Endothelial cell of hepatic sinusoid (primary cell): Measurements from ENCODE around the gene ODF4.
"Not testable (repeated sequence)": the region's sequence is repeated elsewhere in the genome, so short reads cannot be mapped to it uniquely, and the experiment has no call there.

ENCODE experiments used
- in situ Hi-C: cut with HindIII; loops from 2 replicates; pipeline ENCODE4 v1.10.0; 2017; ENCODE audit warnings: low sequenced_read_pairs

The ODF4 gene

DNA sequence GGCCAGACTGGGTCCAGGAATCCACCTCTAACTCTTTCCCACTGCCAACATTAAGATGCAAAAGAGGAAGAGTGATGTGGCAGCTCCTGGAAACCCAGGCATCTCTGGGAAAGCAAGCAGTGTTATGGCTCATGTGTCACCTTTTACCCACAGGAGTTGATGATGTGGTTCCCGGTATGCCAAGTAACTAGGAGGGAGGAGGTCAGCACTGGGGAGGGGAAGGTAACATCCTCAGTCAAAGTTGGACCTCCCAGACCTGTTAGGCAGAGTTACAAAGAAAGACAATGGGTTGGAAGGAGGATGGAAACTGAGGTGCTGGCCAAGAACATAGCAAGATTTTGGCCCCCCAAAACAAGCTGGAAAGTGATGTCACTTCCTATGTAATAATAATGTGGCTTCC lies 25.5 kb downstream of the ODF4 start:
- in situ Hi-C loops, result no loop called here

DNA sequence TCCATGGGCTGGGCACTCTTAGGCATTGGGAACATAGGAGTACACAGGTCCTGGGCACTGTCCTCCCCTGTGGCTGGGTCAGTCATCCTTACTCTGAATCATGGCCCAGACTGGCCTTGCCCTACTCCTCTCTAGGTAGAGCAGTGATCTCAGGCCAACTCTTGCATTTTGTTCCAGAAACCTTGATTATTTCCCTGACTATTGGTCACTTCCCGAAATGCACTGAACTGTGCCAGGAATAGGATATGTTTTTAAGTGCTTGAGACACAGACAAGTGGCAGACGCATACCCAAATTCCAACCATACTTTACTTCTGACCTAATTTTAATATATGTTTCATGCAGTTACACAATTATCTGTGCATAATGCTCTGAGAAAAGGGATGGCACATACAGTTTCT lies 26.6 kb downstream of the ODF4 start:
- in situ Hi-C loops, result no loop called here

DNA sequence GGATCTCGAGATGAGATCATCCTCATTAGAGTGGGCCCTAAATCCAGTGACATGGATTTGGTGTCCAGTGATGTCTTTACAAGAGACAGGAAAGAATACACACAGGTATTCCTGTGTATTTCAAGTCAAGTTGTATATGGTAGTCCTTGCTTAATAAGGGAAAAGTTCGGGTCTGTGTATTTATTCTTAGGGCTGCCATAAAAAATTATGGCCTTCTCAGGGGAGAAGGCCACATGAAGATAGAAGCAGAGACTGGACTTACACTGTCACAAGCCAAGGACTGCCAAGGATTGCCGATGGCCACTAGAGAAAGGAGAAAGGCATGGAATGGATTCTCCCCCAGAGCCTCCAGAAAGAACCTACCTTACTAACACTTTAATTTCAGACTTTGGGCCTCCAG lies 28.6 kb downstream of the ODF4 start:
- in situ Hi-C loops, result no loop called here

DNA sequence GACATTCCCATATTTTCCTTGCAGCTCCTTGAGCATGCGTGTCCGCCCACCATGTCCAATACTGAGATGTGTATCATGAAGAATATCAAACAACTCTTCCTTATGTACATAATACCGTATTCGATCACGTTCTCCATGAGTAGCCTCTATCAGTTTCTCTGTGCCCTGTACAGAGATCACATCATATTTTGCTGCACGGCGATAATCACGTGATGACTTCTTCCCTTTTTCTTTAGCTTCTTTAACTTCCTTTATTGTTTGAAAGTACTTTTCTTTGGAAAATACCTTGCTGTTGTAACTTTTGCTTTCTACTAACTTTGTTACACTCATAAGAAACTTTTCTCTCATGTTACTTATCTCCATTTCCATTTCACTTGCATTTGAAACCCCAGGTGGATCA lies 30.3 kb downstream of the ODF4 start:
- in situ Hi-C loops, result no loop called here

DNA sequence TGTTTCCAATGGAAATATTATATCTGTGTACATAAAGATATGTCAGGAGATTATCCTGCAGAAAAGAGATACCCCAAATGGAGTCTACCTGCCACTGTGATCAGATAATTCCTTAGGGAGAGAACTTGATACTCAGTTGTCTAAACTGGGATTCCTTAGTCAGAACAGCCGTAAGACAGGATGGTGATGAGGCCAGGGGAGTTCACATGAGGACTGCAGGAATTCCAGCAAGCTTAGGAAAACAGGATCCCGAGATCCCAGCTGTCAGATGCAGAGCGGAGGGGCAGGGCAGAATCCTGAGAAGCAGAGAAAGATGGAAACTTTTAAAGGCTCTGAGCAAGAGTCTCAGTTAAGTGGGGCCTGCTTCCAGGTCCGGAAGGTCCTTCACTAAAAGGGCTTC lies 32.1 kb downstream of the ODF4 start:
- in situ Hi-C loops, result no loop called here

DNA sequence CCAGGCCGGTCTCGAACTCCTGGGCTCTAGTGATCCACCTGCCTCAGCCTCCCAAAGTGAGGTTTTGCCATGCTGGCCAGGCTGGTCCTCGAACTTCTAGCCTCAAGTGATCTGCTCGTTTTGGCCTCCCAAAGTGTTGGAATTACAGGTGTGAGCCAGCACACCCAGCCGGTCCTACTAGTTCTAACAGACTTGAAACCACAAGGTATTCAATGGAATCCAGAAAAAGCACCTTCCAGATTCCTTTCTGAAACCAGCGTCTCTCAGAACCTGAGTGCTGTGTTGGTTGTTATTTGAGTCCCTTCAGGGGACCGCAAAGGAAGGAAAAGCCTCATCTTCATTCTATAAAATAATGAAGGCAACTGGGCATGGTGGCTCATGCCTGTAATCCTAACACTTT lies 32.8 kb downstream of the ODF4 start:
- in situ Hi-C loops, result no loop called here

DNA sequence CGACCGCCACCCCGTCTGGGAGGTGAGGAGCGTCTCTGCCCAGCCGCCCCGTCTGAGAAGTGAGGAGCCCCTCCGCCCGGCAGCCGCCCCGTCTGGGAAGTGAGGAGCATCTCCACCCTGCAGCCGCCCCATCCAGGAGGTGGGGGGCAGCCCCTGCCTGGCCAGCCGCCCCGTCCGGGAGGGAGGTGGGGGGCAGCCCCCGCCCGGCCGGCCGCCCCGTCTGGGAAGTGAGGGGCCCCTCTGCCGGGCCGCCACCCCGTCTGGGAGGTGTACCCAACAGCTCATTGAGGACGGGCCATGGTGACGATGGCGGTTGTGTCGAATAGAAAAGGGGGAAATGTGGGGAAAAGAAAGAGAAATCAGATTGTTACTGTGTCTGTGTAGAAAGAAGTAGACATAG lies 34.2 kb downstream of the ODF4 start:
- in situ Hi-C loops, result not testable (repeated sequence)

DNA sequence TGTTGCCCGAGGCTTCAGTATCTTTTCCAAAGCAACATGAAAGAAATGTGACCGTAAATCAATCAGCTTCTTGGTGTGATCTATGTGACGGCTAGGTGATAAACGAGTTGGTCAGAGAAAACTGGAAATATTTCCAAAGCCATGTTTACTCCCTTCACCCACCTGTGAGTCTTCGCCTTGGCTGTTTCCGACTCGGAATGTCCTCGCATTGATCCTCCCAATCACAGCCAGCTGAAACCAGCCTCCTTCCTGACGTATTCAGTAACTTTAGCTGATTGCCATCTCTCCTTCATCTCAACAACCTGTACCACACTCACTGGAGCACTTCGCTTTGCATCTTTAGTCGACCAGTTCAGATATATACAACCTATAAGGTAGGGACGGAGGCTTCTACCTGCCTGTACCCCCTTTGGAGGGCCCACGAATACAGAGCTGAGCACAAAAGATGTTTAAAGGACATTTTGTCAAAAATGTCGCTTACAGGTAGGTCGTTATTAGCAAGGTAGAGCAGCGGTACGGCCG lies 36.2 kb downstream of the ODF4 start:
- in situ Hi-C loops, result loop anchor here (5.0 kb wide), 1 partner anchor 73 kb away; no protein-coding TSS in a partner anchor

DNA sequence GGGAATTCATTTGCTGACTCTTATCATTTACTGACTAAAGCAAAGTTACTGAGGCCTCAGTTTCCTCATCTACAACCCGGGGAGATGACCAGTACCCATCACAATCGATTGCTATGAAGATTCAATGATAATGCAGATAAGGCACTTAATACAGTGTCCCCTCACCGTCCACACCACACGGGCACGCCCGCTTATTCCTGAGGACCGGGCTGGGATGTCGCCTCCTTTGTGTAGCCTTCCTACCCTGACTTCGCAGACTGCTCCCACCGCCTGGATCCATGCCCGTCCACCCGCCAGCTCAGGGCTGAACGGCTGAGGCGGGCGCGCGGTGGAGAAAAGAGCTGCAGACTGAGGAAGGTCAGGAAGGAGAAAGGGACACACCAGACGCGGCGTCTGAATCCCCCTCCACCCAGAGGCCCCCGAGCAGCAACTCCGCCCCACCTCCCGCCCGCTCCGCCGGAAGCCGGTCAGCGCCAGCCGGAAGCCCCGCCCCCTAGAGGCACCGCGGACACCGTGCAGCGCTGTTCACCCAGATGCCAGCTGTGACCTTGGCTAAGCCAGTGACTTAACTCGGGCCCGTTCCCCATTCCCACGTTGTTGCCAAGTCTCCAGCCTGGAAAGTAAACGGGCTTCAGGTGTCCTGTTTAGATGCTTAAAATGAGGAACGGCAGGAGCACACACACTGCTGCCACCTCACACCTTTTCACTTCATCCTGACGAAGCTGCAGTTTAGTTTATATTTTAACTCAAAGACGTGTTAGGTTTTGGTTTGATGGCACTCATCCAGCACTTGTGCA lies 36.8 kb downstream of the ODF4 start, which contains the start of gene KRABD2:
Gene KRABD2, minus strand, starts transcription at position 434 of the 797 bp plus-strand sequence.
- in situ Hi-C loops, result loop anchor here (5.0 kb wide), 1 partner anchor 74 kb away; no protein-coding TSS in a partner anchor

DNA sequence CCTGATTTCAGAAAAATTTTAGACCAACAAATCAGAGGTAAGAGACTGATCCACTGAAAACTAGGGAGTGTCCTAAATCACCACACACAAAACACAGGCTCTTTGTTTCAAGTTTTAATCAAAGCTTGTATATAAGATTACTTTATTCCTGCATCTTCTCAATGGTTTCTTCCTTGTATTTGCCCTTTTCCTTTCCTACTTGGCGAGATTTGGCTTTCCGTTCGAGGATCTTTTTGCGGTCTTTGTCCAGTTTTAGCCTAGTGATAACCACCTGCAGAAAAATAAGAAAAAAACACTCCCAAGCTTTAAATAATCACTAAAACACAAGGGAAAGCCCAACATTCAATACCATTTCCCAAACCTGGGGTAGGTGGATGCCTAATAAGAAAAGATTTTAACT lies 37.8 kb downstream of the ODF4 start:
- in situ Hi-C loops, result loop anchor here (5.0 kb wide), 1 partner anchor 75 kb away; no protein-coding TSS in a partner anchor

DNA sequence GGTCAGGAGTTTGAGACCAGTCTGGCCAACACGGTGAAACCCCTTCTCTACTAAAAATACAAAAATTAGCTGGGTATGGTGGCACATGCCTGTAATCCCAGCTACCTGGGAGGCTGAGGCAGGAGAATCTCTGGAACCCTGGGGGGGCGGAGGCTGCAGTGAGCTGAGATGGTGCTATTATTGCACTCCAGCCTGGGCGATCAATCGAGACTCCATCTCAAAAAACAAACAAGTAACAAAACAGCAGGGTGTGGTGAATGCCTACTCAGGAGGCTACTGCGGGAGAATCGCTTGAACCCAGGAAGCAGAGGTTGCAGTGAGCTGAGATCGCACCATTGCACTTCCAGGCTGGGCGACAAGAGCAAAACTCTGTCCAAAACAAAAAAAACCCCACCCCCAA lies 38.5 kb downstream of the ODF4 start:
- in situ Hi-C loops, result loop anchor here (5.0 kb wide), 1 partner anchor 76 kb away; no protein-coding TSS in a partner anchor

DNA sequence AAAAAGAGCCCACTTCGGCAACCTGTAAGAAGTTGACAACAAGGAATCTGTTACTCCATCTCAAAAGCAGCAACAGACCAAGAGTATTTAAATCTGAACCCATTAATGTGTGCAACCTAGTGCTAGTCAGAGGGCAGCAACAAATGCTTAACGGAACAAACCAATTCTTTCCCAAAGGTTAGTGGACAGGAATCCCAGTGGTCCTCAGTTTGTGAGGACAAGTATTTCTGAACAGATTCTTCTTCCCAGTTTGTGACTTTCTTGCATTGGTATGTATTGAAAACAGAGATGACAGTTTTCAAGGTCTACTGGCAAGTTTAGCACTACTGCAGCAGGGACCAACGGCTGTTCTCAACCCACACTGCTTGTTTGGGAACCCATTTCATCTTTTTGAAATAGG lies 40.4 kb downstream of the ODF4 start:
- in situ Hi-C loops, result no loop called here

DNA sequence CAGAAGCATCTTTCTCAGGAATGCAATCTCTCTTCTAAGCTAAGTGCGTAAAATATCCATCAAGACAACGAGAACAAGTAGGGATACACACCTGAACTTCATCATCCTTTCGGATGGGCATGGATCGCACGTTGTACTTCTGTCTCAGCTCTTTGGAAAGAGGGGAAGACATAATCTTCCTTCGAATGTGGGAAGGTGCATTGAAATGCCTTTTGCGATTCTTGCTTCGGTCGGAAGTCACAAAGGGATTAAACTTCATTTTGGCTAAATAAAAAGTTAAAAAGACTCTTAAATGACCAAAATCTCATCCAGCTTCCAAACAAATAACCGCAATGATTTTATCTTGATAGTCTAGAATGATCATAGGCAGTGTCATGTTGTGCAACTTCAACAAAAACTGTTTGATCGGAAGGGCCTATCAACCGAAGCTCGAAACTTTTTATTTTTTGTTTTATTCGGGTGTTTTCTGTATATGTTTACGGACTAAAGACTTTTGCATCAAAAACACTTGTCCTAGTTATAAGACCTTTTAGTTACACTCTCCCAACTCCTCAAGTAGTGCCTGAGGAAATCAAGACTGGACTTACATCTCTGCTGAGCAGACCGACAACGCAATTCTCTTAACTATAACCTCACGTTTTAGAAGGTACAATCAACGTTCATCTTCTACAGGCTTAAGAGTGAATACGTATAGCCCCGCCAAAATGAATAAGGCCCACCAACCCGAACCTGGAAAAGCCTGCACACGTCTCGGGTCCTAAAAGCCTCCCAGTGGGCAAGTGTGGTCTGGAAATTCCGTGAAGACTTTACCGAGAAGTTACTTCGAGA lies 42.6 kb downstream of the ODF4 start:
- in situ Hi-C loops, result no loop called here

DNA sequence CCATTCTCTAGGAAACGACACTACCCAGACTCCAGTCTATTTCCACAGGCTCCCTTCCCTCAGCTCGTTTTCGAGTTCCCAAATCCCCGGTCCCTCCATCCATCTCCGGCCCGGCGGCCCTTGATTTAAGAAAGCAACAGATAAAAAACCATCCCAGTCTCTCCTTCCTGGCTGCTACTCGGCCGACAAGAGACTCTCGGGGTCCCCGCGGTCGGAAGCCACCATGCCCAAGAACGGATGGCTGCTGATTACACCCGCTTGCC lies 43.2 kb downstream of the ODF4 start:
- in situ Hi-C loops, result no loop called here

DNA sequence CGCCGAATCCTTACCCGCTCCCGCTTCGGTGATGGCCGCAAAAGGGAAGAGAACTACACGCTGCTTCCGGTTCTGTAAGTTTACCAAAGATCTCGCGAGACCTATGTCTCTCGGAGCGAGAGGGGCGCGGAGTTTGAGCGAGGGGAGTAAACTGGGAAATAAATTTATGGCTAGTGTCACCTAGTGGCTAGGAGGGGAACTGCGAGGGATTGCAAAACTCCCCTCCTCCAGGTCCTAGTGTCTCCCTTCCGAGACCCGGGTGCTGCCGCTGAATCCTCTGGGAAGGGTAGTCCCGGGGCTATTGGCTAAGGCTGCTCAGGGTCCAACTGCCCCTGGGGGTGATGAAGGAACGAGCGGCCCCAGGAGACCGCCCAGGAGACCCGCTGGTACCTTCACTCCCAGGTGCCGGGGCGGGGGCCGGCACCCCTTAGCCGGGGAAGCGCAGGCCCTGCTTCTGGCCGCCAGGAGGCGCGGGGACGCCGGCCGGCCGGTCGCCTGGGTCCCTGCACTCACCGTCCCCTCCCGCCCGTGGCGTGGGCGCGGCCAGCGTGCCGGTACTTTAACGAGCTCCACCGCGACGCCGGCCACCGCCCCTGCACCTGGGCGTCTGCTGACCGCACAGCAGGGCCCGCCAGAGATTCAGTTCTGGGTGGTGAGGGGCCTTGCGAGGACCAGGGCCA lies 43.6 kb downstream of the ODF4 start, which contains the start of gene RPL26:
Gene RPL26, minus strand, starts transcription at position 51 of the 680 bp plus-strand sequence. CDS start 883 bp downstream, outside the sequence.
- in situ Hi-C loops, result no loop called here

DNA sequence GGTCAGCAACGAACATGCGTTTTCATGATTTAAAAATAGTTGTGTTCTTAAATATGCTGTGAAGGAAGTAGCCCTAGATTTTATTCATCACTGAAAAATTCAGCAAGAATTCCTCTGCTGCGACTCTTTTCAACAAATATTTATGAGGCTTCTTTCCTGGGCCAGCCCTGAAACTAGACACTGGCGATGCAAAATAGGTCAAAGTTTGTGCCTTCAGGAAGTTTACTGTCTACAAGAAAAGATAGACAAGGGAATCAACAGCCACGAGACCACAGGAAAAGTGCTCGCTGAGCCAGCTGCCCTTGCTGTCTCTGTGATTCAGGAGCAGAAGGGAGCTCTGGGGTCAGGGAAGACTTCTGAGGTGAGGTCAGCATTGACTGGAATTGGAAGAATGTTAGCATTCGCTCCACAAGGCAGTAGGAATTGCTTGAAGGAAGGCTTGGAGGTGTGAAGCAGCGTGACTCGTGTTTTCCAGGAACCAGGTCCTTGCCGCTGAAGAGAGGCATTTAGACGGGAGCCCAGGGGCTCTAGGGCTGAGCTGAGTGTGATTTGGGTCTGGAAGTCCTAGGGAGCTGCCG lies 45.2 kb downstream of the ODF4 start:
- in situ Hi-C loops, result no loop called here

DNA sequence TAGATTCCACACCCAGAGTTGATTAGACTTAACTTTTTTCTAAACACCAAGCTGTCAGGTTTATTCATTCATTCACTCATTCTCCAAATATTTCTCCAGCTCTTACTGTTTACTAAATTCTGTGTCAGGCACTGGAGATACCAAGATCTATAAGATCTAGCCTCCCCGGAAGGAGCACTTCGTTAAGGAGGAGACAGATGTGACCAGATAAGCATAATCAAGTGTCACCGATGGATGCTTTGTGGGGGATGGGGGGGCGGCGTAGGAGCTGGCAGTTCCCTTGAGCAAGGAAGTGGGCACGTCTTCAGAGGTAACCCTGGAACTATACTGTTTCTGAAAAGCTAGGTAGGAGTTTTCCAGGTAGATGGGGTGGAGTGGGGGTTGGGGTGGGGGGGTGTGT lies 47.2 kb downstream of the ODF4 start:
- in situ Hi-C loops, result no loop called here

DNA sequence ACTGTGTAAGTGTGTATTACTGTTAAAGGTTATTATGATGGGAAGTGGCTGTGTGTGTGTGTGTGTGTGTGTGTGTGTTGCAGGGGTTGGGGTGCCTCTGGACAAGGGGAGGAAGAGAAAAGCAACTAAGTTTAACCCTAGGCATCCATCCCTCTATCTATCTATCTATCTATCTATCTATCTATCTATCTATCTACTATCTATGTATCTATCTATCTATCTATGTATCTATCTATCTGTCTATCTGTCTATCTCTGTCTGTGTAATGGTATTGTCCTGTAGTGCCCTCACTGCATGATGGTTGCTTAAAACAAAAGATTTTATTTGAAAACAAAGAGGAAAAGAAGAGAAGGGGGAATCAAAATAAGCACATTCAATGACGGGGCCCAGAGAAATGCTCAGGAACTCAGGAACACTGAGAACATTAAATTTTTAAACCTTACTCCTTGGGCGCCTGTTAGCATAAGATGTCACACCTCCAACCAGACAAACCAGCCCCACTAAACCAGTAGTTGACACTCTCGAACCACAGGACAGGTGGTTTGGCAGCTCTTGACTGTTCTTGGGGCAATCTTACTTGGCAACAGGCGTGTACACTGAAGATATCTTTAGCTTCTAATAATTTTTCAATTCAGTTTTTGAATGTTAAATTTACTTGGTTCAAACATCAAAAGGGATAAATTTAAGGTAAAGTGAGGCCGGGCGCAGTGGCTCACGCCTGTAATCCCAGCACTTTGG lies 48.4 kb downstream of the ODF4 start:
- in situ Hi-C loops, result no loop called here

DNA sequence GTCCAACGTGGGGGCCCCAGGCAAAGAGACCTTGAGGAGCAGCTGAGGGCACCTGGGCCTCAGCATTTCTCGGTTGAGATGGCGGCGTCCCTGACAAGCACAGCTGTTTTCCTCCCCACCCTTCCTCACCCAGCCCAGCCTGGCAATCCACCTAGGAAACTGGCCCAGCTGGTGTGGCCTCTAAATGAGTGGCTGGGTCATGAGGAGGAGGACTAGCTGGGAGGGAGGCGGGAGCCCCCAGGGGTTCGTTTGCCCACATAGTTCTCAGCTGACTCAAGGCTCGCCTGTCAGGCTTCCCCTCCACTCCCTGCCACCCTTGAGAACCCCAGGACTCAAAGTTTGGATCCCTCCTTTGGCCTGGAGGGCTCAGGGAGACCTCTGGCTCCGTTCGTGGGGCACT lies 52.1 kb downstream of the ODF4 start:
- in situ Hi-C loops, result no loop called here

DNA sequence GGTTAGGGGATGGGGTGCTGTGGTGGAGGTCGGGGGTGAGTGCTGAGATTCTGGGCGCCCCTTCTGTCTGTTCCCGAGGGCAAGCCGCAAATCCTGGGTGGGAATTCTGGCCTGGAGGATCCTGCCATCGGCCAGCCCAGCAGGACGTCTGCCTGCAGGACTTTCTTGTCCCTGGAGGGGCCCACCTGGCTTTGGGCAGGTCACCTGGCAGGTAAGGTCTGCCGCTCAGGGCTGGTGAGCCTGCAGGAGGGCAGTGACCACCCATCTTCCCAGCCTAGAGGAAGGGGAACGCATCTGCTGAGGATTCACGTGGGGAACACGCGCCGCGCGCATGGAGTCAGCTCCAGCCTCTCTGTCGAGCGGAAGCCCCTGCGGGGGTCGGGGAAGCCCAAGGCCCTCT lies 52.6 kb downstream of the ODF4 start:
- in situ Hi-C loops, result no loop called here
